A673 (cell line): Measurements from ENCODE around the gene TSPEAR. TPM values are rescaled to one million over a fixed set of nuclear protein-coding genes. Genes with fewer than 3 reads are reported as not detected.

ENCODE experiments used
- BruUV-seq: library from RNA; stranded (reverse); fragments of 400-500 nt; replicated peaks from 2 replicates; lab custom pipeline; 2021; lab: Mats Ljungman, UMichigan
- CTCF ChIA-PET: fragments of 300-600 bp; sonication (Branson Sonifier 250); formaldehyde crosslinking; loops from one replicate; lab custom pipeline; 2022; ENCODE audit warnings: antibody characterized with exemption; lab: Charles Lee
- POLR2A ChIA-PET: fragments of 300-600 bp; sonication (Branson Sonifier 250); formaldehyde crosslinking; loops from one replicate; lab custom pipeline; 2022; ENCODE audit warnings: antibody characterized with exemption; ENCODE audit not compliant: low non-redundant PET; lab: Charles Lee
- DNase-seq: peaks from one replicate; pipeline ENCODE4 v3.0.0-alpha.2; 2015; ENCODE audit warnings: low spot score
- H3K27ac ChIP-seq: fragments of 200-600 bp; sonication (generic); 2 replicates; pipeline ENCODE4 v1.5.1; 2016; ENCODE audit warnings: mixed run types, low read depth, mild to moderate bottlenecking, mixed read lengths, antibody characterized with exemption, low read length; ENCODE audit not compliant: poor library complexity, severe bottlenecking
- H3K27me3 ChIP-seq: fragments of 200-600 bp; sonication (generic); replicated peaks from 2 replicates; pipeline ENCODE4 v1.6.1; 2017; ENCODE audit warnings: mixed run types, low read depth, mild to moderate bottlenecking, mixed read lengths, antibody characterized with exemption, low read length; ENCODE audit not compliant: insufficient read depth, poor library complexity
- H3K36me3 ChIP-seq: fragments of 200-600 bp; sonication (generic); 2 replicates; pipeline ENCODE4 v1.6.1; 2016; ENCODE audit warnings: mixed run types, mild to moderate bottlenecking, mixed read lengths, antibody characterized with exemption, low read length; ENCODE audit not compliant: insufficient read depth, poor library complexity, severe bottlenecking
- H3K4me1 ChIP-seq: fragments of 200-600 bp; sonication (generic); 2 replicates; pipeline ENCODE4 v1.6.1; 2017; ENCODE audit warnings: mixed run types, mild to moderate bottlenecking, mixed read lengths, antibody characterized with exemption, low read length; ENCODE audit not compliant: insufficient read depth, poor library complexity, severe bottlenecking
- H3K4me3 ChIP-seq: fragments of 200-600 bp; sonication (generic); 2 replicates; pipeline ENCODE4 v1.5.1; 2016; ENCODE audit warnings: low read depth, mixed run types, mild to moderate bottlenecking, mixed read lengths, low read length; ENCODE audit not compliant: poor library complexity, severe bottlenecking
- H3K9me3 ChIP-seq: fragments of 200-600 bp; sonication (generic); 2 replicates; pipeline ENCODE4 v1.6.1; 2016; ENCODE audit warnings: mixed run types, low read depth, mild to moderate bottlenecking, mixed read lengths, antibody characterized with exemption, low read length; ENCODE audit not compliant: poor library complexity, severe bottlenecking
- EZH2 ChIP-seq: fragments of 200-600 bp; sonication (generic); IDR thresholded peaks from 2 replicates; pipeline ENCODE4 v1.6.1; 2017; ENCODE audit warnings: borderline replicate concordance, low read depth, mild to moderate bottlenecking, mixed read lengths, antibody characterized with exemption, low read length; ENCODE audit not compliant: poor library complexity, severe bottlenecking
- intact Hi-C: fragments of 100-400 bp; cut with micrococcal nuclease; formaldehyde crosslinking; loops from one replicate; pipeline ENCODE4 v1.10.0; 2022; ENCODE audit not compliant: unreplicated experiment
- total RNA-seq: library from RNA; stranded (reverse); gene quantifications from 2 replicates; pipeline ENCODE4 v1.2.3, GENCODE V29; 2021
- TF ChIP-seq, protein P1 (sequence below): fragments of 300-800, 200-600 bp; sonication (generic); conservative IDR thresholded peaks from 2 replicates; pipeline ENCODE4 v1.5.1; 2017; ENCODE audit warnings: low read depth, mild to moderate bottlenecking, antibody characterized with exemption, low read length, moderate library complexity, mixed read lengths

Gene TSPEAR
- total RNA-seq, 1 experiment from 2014 or later = 8.3 TPM

DNA sequence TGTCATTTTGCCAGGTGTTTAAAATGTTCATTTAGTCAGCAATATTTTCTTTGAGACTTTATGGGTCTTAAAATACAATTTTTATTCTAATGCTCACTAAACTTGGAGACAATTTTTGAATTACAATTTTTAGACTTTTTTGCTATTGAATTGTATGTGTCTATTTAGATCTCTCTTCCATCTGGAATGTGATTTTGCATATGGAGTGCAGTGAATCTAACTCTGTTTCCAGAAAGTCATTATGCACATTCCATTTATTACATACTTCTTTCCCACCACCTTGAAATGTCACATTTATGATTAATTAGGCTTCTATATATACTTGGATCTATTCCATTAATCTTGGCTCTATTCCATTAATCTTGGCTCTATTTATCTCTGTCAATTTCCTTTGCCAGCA, 5.6 kb upstream of the TSPEAR start:
- POLR2A ChIA-PET = no interaction called here
- Histone ChIP-seq H3K27me3 (no peaks in the 10 kb centered on the region), H3K9me3 (no peaks in the 10 kb centered on the region), H3K36me3 (no peaks in the 10 kb centered on the region), H3K4me3 (no peak overlapping the region), H3K27ac (no peak overlapping the region), H3K4me1 (no peaks in the 10 kb centered on the region)
- no peak for DNase-seq
- TF ChIP-seq, protein P1, sequence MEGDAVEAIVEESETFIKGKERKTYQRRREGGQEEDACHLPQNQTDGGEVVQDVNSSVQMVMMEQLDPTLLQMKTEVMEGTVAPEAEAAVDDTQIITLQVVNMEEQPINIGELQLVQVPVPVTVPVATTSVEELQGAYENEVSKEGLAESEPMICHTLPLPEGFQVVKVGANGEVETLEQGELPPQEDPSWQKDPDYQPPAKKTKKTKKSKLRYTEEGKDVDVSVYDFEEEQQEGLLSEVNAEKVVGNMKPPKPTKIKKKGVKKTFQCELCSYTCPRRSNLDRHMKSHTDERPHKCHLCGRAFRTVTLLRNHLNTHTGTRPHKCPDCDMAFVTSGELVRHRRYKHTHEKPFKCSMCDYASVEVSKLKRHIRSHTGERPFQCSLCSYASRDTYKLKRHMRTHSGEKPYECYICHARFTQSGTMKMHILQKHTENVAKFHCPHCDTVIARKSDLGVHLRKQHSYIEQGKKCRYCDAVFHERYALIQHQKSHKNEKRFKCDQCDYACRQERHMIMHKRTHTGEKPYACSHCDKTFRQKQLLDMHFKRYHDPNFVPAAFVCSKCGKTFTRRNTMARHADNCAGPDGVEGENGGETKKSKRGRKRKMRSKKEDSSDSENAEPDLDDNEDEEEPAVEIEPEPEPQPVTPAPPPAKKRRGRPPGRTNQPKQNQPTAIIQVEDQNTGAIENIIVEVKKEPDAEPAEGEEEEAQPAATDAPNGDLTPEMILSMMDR = no peak
- no peak for TF ChIP-seq EZH2
- CTCF ChIA-PET = no interaction called here
- no TSS peak for BruUV-seq
- intact Hi-C loops = no loop called here

DNA sequence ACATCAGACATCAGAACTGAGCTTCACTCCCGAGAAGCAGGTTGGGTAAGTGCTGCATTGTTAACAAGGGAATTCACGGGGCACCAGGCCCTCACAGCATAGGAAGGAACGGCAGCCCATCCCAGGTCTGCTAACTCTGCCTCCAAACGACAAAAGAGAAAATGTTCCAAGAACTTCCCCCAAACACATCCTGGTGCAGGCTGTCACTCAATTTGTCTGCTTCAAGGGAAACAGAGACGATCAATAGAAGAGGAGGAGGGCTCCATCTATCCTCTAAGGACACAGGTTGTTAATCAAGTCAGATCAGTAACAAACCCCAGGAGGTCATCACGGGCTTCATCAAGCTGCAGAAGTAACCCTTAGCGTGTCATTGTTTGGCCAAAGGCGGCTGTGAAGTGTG, 3.5 kb upstream of the TSPEAR start:
- CTCF ChIA-PET = no interaction called here
- H3K27me3 ChIP-seq = peaks cover 5% of the 10 kb centered on the region
- no peak for DNase-seq
- intact Hi-C loops = no loop called here
- H3K4me1 ChIP-seq = no peaks in the 10 kb centered on the region
- BruUV-seq = no TSS peak
- no peaks in the 10 kb centered on the region for H3K9me3 ChIP-seq
- H3K4me3 ChIP-seq = no peak overlapping the region
- POLR2A ChIA-PET = no interaction called here
- TF ChIP-seq, protein P1 = no peak
- no peak for TF ChIP-seq EZH2
- no peak overlapping the region for H3K27ac ChIP-seq
- H3K36me3 ChIP-seq = no peaks in the 10 kb centered on the region

DNA sequence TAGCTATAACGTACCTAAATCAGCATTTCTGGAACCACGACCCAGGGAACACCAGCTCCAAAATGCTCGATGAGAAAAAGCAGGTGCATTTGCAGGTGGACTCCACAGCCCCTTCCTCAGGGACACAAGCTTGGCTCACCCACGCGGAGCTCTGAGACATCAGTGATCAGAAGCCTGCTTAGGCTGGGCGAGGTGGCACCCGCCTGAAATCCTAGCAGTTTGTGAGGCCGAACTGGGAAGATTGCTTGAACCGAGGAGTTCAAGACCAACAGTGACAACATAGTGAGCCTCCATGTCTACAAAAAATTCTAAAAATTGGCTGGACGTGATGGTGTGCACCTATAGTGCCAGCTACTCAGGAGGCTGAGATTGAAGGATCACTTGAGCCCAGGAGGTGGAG, 2.5 kb upstream of the TSPEAR start:
- ChIA-PET POLR2A (no interaction called here), CTCF (no interaction called here)

More for the DNA sequence above, 2.5 kb upstream of the TSPEAR start:
- H3K27me3 ChIP-seq = peaks cover 5% of the 10 kb centered on the region
- TF ChIP-seq, protein P1 = no peak
- TF ChIP-seq EZH2 = no peak
- no peaks in the 10 kb centered on the region for H3K36me3 ChIP-seq
- no peak overlapping the region for H3K4me3 ChIP-seq
- no peaks in the 10 kb centered on the region for H3K9me3 ChIP-seq
- no peak overlapping the region for H3K27ac ChIP-seq
- intact Hi-C loops = no loop called here
- no TSS peak for BruUV-seq
- no peak for DNase-seq
- H3K4me1 ChIP-seq = peaks cover 4% of the 10 kb centered on the region
